Colon (tissue), 2 donors: ENCODE measurements around the gene LPCAT3.
"Not testable (repeated sequence)": the region's sequence is repeated elsewhere in the genome, so short reads cannot be mapped to it uniquely, and the experiment has no call there.

Experiments
- FAIRE-seq: peaks from 2 replicates; lab custom pipeline; 2012; peaks lifted over from hg19 to GRCh38; lab: Jason Lieb, UNC
- donor health status: control.
- donor health status: control.

LPCAT3 gene, protein sequence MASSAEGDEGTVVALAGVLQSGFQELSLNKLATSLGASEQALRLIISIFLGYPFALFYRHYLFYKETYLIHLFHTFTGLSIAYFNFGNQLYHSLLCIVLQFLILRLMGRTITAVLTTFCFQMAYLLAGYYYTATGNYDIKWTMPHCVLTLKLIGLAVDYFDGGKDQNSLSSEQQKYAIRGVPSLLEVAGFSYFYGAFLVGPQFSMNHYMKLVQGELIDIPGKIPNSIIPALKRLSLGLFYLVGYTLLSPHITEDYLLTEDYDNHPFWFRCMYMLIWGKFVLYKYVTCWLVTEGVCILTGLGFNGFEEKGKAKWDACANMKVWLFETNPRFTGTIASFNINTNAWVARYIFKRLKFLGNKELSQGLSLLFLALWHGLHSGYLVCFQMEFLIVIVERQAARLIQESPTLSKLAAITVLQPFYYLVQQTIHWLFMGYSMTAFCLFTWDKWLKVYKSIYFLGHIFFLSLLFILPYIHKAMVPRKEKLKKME

DNA sequence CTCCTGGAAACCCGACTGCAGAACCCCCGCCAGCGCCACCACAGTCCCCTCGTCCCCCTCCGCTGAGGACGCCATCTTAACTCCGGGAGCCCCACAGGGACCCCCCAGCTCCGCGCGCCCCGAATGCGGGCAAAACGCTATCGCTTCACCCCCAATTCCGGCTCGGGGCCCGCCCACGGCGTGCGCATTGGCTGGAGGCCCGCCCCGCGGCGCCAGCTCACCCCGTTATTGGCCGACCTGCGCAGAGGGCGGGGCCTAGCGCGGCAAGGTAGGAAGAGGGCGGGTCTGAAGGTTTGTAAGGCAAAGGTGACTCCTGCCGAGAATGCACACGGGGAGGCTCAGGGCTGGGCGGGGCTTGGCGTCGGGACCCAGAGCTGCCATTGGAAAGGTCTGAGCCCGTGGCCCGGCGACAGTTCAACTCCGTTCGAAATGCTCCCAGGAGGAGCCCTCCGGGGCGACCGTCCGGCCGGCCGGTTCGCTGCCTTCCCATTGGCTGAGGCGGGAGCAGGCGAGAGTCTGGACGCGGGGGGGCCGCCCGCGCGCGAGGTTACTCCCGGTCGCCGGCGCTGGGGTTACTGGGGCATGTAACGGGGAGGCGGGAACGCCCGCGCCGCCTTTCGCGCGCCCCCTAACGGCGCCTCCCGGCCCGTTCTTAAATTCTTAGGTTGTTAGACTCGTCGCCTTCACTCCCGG lies at the start of gene LPCAT3:
Gene LPCAT3 (minus strand): TSS at position 127 of the 693 bp plus-strand sequence. CDS start 52 bp downstream, at position 75.
- FAIRE-seq = no peak

DNA sequence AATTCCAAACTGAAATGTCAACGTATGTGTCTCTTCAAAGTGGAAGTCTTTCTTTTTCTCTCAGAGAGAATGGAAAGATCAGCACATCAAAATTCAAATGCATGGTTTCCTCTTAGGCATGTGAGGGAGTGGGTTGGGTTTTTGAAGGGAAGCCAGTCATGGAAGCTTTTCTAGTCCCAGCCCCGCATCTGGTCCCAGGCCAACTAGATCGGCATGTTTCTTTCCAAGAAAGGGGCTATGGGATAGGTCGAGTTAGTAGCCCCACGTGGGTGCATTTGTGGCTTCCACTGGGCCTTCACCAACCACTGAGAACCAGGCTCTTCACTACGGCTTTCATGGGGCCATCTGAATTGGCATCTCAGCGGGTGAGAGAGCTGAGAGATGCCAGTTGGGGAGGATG lies 48.8 kb upstream of the LPCAT3 start:
- FAIRE-seq = no peak

DNA sequence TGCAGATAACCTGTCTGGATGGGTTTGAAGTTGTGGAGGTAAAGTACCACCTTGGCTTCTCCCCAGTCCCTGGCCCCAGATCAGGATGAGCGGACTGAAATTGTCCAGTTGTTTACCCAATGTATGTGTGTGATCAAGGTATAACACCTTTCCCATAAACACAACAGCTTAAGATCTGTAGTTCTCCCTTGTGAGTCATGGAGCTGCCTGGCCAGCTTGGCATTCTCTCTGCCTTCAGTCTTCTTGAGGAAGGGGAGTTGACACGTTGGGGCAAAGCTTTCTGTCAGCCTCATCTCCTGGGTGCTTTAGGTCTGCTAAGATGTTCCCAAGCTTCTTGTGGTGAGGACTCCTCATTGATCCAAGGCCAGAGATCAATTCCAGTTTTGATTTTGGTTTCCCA lies 48.3 kb upstream of the LPCAT3 start:
- no peak for FAIRE-seq

DNA sequence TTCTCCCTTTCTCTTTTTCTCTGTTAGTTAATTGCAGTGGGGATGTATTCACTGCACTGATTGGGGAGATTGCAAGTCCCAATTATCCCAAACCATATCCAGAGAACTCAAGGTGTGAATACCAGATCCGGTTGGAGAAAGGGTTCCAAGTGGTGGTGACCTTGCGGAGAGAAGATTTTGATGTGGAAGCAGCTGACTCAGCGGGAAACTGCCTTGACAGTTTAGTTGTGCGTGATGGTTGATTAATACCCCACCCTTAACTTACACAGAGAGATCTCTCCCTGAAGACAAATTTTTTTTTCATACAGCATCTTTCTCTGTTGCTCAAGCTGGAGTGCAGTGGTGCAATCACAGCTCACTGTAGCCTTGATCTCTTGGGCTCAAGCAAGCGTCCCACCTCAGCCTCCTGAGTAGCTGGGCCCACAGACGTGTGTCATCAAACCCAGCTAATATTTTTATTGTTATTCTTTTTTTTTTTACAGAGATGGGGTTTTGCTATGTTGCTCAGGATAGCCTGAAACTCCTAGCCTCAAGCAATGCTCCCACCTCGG lies 46.9 kb upstream of the LPCAT3 start:
- no peak for FAIRE-seq

DNA sequence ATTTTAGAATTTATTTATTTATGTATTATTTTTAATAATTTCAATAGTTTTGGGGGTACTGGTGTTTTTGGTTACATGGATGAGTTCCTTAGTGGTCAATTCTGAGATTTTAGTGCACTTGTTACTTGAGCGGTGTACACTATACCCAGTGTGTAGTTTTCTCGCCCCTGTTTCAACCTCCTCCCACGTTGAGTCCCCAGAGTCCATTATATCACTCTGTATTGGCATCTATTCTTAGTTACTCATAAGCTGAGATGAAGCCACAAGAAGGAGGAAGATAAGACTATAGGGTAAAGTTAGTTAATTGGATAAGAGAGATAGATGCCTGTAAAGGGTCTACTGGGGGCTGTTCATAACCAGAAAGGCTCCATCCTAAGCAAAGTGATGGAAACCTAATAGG lies 46.2 kb upstream of the LPCAT3 start:
- FAIRE-seq = no peak

DNA sequence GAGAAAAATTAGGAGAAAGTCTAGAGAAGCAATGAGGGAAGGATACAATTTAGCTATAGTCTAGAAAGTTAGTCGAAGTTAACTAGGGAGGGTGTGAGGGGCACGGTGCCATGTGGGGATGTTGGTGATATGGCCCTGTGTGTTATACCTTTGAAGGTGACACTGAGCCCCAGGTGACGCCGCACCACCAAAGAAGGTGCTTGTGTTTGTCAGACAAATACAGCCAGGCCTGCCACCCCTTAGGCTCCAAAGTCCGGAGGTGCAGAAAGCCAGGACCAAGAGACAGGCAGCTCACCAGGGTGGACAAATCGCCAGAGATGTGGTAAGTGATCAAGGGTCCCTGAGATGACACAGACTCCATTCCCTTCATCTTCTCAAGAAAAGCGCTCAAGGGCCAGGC lies 43.3 kb upstream of the LPCAT3 start:
- no peak for FAIRE-seq

DNA sequence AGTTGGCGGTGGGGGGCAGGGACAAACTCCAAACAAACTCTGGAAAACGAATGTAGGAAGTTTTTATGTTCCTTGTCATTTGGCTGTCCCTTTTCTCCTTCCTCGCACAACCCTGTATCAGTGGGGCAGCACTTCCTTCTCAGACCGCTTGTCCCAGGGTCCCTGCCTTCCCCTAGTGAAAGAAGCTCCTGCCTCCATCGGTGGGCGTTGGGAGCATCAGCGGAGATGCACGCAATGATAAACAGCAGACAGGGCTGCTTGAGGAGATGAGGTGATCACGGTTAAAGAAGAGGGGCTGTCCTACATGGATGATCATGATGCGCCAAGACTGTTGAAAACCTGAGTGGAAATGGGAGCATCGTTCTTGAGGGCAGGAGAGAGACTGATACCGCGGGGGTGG lies 42.9 kb upstream of the LPCAT3 start:
- no peak for FAIRE-seq

DNA sequence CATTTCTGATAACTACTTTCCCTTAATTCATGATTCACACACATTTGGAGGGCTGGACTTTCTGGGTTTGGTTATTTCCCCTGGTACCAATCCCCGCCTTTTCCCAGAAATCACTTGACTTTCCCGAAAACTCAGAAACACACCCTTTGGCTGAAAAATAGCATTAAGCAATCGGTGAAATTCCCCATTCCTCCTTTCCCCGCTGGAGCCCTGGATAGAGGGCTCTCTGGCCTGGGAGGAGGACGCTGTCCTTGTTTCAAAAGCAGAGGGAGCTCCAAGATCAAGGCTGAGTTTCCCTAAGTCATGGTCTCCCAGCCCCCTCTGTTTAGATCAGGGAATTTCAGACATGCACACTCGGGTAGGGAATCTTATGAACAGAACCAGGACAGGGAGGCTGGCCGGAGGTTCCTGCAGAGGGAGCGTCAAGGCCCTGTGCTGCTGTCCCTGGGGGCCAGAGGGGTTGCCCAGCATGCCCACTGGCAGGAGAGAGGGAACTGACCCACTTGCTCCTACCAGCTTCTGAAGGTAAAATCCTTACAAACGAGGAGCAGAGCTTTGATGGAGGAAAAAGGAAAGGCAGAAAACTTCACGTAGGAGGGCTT lies 42.2 kb upstream of the LPCAT3 start, which contains the start of gene C1S:
Gene C1S (plus strand): TSS at position 366 of the 602 bp plus-strand sequence. CDS start 1,195 bp downstream, outside the sequence.
- no peak for FAIRE-seq

DNA sequence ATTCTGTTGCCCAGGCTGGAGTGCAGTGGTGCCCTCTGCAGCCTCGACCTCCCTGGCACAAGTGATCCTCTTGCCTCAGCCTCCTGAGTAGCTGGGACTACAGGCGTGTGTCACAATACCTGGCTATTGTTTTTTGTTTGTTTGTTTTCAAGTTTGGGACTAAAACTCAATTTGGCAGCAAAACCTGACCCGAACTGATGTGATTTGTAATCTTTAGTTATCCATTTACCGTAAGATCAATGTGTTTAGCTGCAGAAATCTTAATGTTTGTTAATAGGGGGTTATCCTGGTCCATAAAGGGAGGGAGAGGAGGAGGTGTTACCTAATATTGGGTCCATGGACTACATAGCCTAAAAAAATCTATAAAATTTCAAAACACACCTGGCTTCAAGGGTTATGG lies 41.5 kb upstream of the LPCAT3 start:
- no peak for FAIRE-seq

DNA sequence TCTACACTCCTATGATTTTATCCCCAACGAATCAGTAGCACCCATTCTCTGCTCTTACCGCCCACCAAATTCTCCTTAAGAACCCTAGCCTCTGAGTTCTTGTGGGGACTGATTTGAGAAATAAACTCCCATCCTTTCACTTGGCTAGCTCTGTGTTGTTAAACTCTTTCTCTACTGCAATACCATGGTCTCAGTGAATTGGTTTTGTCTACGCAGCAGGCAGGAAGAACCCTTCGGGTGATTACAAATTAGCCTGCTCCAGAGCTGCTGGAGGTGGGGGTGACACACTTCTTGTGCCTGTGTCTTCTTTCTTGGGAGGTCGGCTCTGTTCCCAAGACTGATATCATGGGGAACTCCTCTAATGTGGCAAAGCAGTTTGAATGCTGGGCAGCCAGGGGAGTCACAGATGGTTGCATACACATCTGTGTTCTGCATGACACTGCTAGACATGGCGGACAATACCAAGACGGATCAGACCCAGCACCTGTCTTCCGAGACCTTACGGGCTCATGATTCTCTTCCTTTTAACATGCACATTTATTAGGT lies 40.6 kb upstream of the LPCAT3 start:
- no peak for FAIRE-seq

DNA sequence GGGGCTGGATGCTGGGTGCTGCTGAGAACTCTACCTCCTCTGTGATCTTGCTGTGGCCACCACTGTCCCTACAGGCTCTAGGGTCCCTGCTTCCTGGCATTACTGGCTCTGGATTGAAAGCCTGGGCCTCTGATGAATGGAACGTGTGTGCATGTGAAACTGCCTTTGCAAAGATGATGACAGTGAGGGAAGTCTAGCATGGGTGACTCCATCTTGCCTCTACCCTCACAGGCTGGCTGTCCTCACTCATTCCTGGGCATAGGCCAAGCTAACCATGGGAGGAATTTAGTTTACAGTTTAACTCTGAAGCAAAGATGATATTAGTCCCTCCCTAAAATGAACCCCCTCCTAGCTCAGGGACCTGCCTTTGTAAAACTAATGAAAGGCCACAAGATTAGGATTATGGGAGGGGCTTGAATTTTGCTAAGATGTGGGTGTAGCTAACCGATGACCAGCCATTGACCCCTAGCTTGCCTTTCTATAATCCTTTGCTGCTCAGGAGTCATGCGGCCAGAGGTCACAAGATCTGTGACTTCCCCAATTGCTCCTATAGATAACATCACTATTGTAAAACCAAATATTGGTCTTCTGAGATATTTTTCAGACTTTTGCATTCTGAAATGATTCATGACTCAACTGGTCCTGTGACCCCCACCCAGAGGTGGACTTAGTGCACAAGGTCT lies 40.0 kb upstream of the LPCAT3 start:
- FAIRE-seq = no peak

DNA sequence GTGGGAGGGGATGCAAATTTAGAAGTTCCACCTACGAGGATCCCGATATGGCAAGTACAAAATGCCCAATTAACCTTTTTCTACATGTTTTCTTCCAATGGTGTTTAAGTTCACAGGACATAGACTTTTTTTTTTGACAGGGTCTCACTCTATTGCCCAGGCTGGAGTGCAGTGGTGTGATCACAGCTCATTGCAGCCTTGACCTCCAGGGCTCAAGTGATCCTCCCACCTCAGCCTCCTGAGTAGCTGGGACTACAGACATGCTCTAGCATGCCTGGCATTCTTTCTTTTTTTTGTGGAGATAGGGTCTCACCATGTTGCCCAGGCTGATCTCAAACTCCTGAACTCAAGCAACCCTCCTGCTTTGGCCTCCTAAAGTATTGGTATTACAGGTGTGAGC lies 37.5 kb upstream of the LPCAT3 start:
- not testable (repeated sequence) for FAIRE-seq

DNA sequence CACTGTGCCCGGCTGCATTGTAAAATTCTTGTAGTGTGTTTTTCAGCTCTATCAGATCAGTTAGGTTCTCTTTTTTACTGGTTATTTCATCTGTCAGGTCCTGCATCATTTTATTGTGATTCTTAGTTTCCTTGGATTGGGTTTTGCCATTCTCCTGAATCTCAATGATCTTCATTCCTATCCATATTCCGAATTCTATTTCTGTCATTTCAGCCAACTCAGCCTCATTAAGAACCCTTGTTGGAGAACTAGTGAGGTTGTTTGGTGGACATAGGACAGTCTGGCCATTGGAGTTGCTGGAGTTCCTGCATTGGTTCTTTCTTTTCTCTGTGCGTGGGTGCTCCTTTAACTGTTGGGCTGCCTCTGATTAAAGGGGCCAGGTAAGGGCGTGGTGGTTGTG lies 36.6 kb upstream of the LPCAT3 start:
- FAIRE-seq = no peak

DNA sequence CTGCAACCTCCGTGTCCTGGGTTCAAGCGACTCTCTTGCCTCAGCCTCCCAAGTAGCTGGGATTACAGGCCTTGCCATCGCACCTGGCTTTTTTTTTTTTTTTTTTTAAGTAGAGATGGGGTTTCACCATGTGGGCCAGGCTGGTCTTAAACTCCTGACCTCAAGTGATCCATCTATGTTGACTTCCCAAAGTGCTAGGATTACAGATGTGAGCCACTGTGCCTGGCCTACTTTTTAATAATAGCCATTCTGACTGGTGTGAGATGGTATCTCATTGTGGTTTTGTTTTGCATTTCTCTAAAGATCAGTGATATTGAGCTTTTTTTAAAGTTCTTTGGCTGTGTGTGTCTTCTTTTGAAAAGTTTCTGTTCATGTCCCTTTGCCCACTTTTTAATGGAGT lies 31.7 kb upstream of the LPCAT3 start:
- not testable (repeated sequence) for FAIRE-seq

DNA sequence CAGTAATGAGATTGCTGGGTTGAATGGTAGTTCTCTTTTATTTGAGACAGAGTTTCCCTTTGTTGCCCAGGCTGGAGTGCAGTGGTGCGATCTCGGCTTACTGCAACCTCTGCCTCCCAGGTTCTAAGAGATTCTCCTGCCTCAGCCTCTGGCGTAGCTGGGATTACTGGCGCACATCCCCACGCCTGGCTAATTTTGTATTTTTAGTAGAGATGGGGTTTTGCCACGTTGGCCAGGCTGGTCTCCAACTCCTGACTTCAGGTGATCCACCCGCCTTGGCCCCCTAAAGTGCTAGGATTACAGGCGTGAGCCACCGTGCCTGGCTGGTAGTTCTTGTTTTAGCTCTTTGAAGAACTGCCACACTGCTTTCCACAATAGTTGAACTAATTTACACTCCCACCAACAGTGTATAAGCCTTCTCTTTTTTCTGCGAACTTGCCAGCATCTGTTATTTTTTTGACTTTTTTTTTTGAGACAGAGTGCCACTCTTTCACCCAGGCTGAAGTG lies 31.2 kb upstream of the LPCAT3 start:
- FAIRE-seq = not testable (repeated sequence)

DNA sequence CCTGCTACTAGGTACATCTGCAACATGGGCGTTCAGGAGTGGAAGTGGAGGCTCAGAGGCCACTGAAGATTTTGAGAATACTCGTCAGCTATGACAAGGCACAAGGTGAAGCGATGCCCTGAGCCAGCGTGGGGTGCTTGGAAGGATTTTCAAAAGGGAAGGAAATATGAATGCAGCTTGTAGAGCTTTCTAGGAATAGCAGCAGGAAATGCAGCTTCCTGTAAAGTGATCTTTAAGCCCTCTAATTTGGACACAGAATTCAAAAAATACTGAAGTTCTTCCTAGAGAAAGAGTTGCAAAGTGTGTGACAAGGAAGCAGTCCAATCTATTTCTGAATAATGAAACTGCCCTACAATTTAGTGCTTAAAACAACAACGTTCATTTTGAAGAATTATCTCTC lies 29.0 kb upstream of the LPCAT3 start:
- FAIRE-seq = no peak

DNA sequence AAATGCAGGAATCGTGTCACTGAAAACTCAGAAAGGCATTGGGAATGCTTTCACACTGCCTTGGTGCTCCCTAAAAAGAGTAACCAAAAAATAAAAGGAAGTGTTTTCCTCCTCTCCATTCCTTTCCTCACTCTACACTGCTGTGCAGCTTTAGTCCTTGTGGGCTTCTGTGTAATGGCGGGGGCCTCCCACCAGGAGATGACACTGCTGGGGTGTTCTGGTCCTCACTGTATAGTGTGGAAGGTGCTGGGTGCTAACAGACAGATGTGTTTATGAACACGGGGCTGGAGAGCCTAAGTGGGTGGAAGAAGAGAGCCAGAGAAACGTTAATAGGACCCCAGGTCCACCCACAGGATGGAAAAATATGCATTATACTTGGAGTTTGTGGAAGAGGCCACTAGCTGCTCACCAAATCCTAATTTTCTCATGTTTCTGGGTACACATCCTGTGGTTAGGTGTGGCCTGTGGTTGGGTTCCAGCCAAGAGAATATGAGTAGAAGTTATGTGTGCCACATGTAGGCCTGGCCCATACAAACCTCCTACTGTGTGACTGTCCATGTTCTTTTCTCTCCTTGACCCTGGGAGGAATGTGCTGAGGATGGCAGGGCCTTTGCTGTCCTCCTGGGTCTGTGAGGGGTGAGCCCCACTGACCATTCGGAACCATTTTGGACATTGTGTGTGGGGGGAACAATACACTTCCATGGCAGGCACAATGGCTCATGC lies 28.3 kb upstream of the LPCAT3 start:
- no peak for FAIRE-seq

DNA sequence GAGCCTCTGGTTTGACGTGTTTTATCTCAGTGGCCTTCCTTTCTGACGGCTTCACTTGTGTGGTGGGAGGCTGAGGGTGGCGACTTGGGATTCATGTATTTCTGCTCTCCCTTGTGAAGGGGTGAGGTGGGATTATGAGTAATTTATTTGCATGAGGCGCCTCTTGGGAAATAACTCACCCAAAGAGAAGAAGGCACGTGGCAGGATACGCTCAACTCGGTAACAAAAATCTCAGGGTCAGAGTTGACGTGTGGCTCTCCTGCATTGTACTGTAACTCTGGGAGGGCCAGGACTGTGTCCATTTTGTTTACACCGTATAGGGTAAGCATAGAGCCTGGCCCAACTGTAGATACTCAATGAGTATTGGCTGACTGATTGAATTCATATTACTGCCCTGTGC lies 27.6 kb upstream of the LPCAT3 start:
- FAIRE-seq = no peak

DNA sequence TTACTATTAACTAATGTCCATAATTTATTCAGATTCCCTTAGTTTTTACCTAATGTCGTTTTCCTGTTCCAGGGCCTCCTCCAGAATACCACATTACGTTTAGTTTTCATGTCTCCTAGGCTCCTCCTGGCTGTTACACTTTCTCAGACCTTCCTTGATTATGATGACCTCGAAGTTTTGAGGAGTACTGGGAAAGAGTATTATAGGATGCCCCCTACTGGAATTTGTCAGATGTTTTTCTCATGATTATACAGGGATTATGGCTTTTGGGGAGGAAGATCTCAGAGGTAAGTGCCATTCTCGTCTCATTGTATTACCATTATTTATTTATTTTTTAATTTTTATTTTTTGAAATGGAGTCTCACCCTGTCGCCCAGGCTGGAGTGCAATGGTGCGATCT lies 24.6 kb upstream of the LPCAT3 start:
- no peak for FAIRE-seq

DNA sequence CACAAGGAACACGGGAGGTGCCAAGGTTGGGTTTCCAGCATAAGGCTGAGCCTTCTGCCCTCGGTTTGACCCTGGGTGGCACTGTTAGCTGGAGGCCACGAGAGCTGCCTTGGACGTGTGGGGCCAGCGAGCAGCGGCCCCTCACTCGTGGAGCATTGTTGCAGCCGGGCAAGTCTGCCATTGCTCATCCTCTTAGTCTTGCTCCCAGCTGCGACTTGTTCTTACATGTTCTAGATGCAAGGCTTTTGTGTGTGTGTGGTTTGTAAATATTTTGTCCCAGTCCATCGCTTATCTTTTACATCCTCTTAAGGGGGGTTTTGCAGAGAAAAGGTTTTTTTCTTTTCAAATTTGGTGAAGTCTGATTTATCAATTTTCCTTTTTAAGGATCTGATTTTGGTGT lies 21.1 kb upstream of the LPCAT3 start:
- no peak for FAIRE-seq

DNA sequence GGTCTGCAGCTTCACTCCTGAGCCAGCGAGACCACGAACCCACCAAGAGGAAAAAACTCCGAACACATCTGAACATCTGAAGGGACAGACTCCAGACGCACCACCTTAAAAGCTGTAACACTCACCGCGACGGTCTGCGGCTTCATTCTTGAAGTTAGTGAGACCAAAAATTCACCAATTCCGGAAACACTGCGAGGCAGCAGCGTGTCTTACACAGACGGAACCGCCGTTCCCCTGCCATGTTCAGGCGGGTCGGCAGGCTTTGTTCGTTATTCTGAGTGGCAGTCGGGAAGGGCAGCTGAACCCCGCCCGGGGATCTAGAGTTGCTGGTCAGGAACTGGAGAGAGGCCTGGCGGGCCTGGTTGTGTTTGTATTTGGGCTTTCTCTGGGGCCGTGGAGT lies 20.3 kb upstream of the LPCAT3 start:
- FAIRE-seq = no peak
